GM12891 (cell line): ENCODE measurements around the gene ARHGEF28.

ENCODE experiments used
- DNase-seq: peaks from one replicate; pipeline ENCODE4 v3.0.0; 2011; ENCODE audit warnings: low spot score; ENCODE audit not compliant: insufficient read length
- FAIRE-seq: peaks from 2 replicates; lab custom pipeline; 2011; peaks lifted over from hg19 to GRCh38; lab: Jason Lieb, UNC
- PAX5 ChIP-seq: IDR thresholded peaks from 2 replicates; pipeline ENCODE4 v1.6.1; 2011; ENCODE audit warnings: low read length, moderate library complexity, mild to moderate bottlenecking; ENCODE audit not compliant: insufficient read depth, severe bottlenecking
- POLR2A ChIP-seq: IDR thresholded peaks from 2 replicates; pipeline ENCODE4 v1.6.1; 2011; ENCODE audit warnings: low read depth, low read length, control low read depth
- POLR2AphosphoS5 ChIP-seq: IDR thresholded peaks from 2 replicates; pipeline ENCODE4 v1.6.1; 2011; ENCODE audit warnings: low read depth, low read length, control low read depth
- POU2F2 ChIP-seq: IDR thresholded peaks from 2 replicates; pipeline ENCODE4 v1.6.1; 2011; ENCODE audit warnings: low read depth, mild to moderate bottlenecking, control low read depth, low read length, moderate library complexity
- SPI1 ChIP-seq: IDR thresholded peaks from 2 replicates; pipeline ENCODE4 v1.6.1; 2011; ENCODE audit warnings: low read depth, low read length, control low read depth
- TAF1 ChIP-seq: IDR thresholded peaks from 2 replicates; pipeline ENCODE4 v1.6.1; 2011; ENCODE audit warnings: low read depth, low read length, control low read depth

The ARHGEF28 gene

DNA sequence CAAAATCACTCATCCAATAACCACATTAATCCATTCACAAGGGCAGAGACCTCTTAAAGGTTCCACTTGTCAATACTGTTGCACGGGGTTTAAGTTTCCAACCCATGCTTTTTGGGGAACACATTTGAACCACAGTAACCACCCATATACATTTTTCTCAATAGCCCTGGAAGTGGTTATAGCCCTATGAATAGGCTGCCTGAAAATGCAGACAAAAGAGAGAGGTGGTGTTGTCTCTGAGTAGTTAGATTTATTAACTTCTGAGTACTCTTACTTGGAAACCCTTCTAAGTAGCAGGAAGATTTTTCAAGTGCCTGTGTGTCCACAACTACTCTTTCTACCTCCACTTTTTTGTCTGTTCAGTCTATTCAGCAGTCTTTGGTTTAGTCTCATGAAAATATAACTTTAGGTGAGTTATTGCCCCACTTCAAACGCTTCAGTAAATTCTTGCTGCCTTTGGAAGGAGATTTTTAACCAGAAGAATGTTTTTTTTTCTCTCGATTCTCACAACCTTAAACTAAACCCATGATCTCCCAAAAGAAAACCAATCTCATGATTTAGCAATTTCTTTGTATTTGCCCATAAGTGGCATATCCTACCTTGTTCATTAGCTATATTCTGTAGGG is 42.6 kb downstream of the ARHGEF28 start:
- FAIRE-seq = no peak
- DNase-seq = no peak
- no peak for TF ChIP-seq POLR2A
- no peak for TF ChIP-seq TAF1
- no peak for TF ChIP-seq PAX5
- TF ChIP-seq POU2F2 = no peak
- no peak for TF ChIP-seq SPI1
- no peak for TF ChIP-seq POLR2AphosphoS5

DNA sequence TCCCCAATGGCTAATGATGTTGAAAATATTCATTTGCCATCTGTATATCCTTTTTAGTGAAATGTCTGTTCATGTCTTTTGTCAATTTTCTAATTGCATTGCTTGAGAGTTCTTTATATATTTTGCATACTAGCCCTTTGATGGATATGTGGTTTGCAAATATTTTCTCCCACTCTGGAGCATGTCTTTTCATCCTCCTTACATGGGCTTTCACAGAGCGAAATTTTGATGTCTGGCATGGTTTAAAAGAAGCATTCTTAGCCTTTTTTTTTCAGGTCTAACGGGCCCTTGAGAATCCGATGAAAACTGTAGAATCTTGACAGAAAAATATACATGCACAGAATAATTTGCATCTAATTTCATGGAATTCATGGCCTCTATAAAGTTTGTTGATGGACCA is 44.7 kb downstream of the ARHGEF28 start:
- TF ChIP-seq SPI1 = no peak
- no peak for TF ChIP-seq TAF1
- no peak for TF ChIP-seq POLR2A
- TF ChIP-seq POLR2AphosphoS5 = no peak
- TF ChIP-seq PAX5 = no peak
- no peak for TF ChIP-seq POU2F2
- FAIRE-seq (no peak), DNase-seq (no peak)

DNA sequence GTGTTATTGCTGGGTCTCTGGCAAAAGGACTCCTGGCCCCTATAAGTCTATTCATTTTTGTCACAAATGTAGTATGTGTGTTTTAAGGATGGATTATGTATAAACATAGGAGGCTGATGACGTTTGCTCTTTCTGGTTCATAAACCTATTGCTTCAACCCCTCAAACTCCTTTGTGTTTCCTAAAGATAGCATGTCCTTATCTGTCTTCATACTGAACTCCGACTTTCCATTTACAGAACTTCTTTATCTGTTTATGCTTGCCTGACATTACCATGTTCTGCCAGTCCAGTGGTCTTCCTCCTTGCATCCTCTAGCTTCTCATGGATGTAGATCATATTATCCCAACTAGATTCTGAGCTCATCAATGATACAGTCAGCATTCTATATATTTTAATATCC is 46.1 kb downstream of the ARHGEF28 start:
- FAIRE-seq (peak; percentile 20), DNase-seq (no peak)
- TF ChIP-seq SPI1 (no peak), POLR2A (no peak), POU2F2 (no peak), PAX5 (no peak), POLR2AphosphoS5 (no peak), TAF1 (no peak)

DNA sequence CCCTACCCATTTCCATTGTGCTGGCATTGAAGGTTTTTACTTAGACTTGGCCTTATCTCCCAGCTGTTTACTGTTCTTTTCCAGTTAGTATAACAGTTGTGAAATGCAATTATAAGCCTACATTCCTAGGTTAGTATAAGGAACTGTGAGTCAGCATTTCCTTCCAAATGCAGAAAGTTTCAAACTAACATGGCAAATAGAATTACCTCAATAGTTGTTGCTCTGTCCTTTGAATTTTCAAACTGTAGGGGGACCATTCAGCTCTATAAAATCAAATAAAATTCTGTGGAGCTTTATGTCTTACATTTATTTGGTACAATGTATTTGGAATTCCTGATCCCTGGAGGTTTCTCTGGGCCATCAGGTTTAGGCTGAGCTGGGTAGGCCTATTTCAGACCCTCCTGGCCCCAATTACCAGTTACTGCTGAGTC is 47.2 kb downstream of the ARHGEF28 start:
- no peak for TF ChIP-seq POLR2AphosphoS5
- no peak for TF ChIP-seq PAX5
- TF ChIP-seq POLR2A = no peak
- no peak for TF ChIP-seq SPI1
- TF ChIP-seq POU2F2 = no peak
- TF ChIP-seq TAF1 = no peak
- DNase-seq (no peak), FAIRE-seq (no peak)

DNA sequence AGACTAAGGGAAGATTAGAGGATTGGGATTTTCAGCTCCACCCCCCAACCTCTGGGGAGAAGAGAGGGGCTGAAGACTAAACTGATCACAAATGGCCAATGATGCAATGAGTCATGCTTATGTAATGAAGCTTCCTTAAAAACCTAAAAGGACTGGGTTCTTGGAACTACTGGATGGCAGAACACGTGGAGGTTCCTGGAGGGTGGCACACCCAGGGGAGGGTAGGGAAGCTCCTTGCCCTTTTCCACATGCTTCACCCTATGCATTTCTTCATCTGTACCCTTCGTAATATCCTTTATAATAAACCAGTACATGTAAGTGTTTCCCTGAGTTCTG is 48.6 kb downstream of the ARHGEF28 start:
- DNase-seq (no peak), FAIRE-seq (no peak)
- TF ChIP-seq SPI1 = no peak
- TF ChIP-seq POLR2AphosphoS5 = no peak
- no peak for TF ChIP-seq TAF1
- TF ChIP-seq POU2F2 = no peak
- no peak for TF ChIP-seq POLR2A

DNA sequence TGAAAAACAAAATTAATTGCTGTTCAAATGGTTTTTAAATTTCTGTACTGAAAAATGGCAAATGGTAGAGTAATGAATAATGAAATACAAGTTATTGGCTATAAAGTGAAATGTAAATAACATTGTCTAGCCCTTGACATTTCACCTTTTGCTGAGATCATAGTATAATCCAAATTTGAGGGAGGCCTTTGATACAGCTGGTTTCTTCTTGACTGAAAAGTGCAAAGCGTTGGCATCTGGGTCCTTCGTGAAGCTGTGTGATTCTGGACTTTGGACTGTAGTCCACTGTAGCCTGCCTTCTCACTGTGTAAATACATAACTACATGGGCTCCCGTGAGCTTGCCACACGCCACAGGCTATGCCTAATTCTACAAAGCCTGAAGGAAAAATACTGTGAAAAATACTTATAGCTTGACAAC is 52.3 kb downstream of the ARHGEF28 start:
- DNase-seq (no peak), FAIRE-seq (no peak)
- TF ChIP-seq POU2F2 = no peak
- TF ChIP-seq TAF1 = no peak
- no peak for TF ChIP-seq SPI1
- TF ChIP-seq PAX5 = no peak
- no peak for TF ChIP-seq POLR2AphosphoS5
- no peak for TF ChIP-seq POLR2A

DNA sequence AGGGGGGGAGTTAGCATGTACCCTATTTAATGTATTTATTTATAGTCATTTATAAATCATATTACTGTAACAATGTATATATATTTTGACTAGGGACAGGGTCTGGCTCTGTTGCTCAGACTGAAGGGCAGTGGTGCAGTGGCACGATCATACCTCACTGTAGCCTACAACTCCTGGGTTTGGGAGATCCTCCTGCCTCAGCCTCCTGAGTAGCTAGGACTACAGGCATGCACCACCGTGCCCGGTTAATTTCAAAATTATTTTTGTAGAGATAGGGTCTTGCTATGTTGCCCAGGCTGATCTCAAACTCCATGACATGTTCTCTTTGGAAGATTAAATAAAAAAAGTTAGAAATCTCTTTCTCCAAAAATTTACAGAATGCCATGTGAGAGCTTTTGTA is 52.8 kb downstream of the ARHGEF28 start:
- DNase-seq (no peak), FAIRE-seq (no peak)
- TF ChIP-seq SPI1 = no peak
- no peak for TF ChIP-seq POU2F2
- no peak for TF ChIP-seq POLR2AphosphoS5
- no peak for TF ChIP-seq POLR2A
- TF ChIP-seq PAX5 = no peak

DNA sequence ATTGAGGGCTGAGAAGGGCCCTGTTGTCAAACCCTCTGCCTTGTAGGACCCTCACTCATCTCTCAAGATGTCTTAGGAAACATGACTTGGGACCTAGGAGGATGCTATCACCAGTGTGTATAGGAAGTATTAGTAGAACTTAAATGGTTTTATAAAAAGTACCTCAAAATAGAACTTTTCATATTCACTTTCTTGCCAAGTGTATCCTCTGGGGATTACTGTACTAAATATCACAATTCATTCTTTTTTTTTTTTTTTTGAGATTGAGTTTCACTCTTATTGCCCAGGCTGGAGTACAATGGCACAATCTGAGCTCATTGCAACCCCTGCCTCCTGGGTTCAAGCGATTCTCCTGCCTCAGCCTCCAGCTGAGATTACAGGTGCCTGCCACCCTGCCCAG is 56.2 kb downstream of the ARHGEF28 start:
- TF ChIP-seq TAF1 (no peak), SPI1 (no peak), POU2F2 (no peak), POLR2AphosphoS5 (no peak), PAX5 (no peak), POLR2A (no peak)
- FAIRE-seq = no peak

DNA sequence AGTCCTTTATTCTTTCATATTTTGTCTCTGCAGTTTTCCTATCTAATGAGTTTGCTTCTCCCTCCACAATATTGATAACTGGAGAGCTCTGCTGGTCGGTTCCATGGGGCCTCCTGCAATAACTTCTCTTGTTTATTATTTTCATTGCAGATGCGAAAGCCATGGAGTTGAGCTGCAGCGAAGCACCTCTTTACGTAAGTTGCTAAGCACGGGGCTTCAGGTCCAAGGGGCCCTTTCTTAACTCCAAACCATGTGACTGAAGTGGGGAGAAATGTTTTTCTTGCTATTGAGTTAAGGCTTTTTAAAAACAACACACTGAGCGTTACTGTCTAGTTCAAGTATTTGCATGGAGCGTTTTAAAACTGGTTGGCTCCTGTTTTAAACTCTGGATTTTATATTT is 58.7 kb downstream of the ARHGEF28 start:
- no peak for DNase-seq
- TF ChIP-seq POLR2A = no peak
- no peak for TF ChIP-seq TAF1
- no peak for TF ChIP-seq POU2F2
- TF ChIP-seq POLR2AphosphoS5 = no peak
- TF ChIP-seq SPI1 = no peak
- TF ChIP-seq PAX5 = no peak
- FAIRE-seq = no peak

More for the DNA sequence above, 56.2 kb downstream of the ARHGEF28 start:
- no peak for DNase-seq

DNA sequence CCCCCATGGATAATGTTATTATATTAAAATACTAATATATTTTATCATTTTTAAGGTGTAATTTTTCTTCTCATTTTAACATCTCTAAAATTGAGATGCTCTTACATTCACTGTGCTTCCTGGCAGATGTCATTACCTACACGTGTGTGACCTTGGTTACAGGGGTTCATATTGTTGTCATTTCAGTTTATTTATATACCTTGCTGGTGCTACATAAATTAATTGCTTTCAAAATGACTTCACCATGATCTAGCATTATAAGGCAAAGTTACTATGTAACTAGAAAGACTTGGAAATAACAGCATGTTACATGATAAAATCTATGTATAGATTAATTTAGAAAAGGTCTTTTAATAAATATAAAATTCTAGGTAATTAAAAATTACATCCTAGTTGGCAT is 60.9 kb downstream of the ARHGEF28 start:
- no peak for TF ChIP-seq POLR2AphosphoS5
- TF ChIP-seq POU2F2 = no peak
- no peak for TF ChIP-seq PAX5
- DNase-seq (no peak), FAIRE-seq (no peak)
